ENCODE results near the gene ACTL7A.

DNA sequence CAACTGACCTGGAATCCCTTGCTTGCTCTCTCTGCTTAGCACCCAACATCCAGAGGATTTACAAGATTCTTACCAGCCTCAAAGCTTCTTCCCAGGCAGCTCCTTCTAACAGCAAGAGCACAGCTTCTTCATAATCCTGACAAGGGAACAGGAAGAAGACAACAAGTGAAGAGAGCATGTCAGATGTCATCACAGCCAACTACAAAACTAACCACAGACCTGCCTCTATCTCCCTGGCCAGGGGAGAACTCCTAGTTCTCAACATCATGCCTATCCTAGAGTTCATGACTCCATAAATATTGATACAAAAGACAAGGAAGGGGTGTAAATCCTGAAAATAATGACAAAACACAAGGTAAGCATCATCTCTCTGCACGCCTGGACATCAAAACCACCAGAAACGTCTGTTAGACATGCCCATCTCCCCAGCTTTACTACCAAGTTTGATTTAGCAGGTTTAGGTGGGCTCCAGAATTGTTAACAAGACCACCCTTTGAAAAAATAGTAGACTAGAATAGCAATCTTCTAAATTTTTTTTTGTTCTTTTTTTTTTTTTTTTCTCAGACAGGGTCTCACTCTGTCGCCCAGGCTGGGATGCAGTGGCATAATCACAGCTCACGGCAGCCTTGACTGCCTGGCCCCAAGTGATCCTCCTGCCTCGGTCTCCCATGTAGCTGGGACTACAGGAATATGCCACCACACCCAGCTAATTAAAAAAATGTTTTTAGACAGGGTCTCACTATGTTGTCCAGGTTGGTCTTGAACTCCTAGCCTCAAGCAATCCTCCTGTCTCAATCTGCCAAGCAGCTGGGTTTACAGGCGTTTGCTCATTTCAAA is 20.2 kb downstream of the ACTL7A start:
- TF ChIP-seq, protein P1, sequence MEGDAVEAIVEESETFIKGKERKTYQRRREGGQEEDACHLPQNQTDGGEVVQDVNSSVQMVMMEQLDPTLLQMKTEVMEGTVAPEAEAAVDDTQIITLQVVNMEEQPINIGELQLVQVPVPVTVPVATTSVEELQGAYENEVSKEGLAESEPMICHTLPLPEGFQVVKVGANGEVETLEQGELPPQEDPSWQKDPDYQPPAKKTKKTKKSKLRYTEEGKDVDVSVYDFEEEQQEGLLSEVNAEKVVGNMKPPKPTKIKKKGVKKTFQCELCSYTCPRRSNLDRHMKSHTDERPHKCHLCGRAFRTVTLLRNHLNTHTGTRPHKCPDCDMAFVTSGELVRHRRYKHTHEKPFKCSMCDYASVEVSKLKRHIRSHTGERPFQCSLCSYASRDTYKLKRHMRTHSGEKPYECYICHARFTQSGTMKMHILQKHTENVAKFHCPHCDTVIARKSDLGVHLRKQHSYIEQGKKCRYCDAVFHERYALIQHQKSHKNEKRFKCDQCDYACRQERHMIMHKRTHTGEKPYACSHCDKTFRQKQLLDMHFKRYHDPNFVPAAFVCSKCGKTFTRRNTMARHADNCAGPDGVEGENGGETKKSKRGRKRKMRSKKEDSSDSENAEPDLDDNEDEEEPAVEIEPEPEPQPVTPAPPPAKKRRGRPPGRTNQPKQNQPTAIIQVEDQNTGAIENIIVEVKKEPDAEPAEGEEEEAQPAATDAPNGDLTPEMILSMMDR (IDR thresholded peaks at IDR 0.05; ENCODE audit: low read depth, low read length), result no peak
- TF ChIP-seq POLR2A (IDR thresholded peaks at IDR 0.05; ENCODE audit: extremely low read depth, insufficient read length), result no peak
- TF ChIP-seq, protein P2, sequence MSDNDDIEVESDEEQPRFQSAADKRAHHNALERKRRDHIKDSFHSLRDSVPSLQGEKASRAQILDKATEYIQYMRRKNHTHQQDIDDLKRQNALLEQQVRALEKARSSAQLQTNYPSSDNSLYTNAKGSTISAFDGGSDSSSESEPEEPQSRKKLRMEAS (IDR thresholded peaks at IDR 0.05; ENCODE audit: low read depth, low read length), result no peak

Data from NB4 (cell line).